Left renal cortex interstitium (tissue), 4 donors: ENCODE results near the gene IL1R1. TPM values are rescaled to one million over a fixed set of nuclear protein-coding genes. Genes with fewer than 3 reads are reported as not detected.
A peak's percentile ranks its signal among the peaks of the same experiment; 100 is the strongest.

Source experiments
- DNase-seq, 4 donors: peaks; one replicate each; pipeline ENCODE4 v3.0.0-alpha.2; 2013; ENCODE audit warnings: low read depth in 4 of 4, low spot score in 2 of 4, missing footprints in 1 of 4
- polyA plus RNA-seq, 4 donors: library from polyadenylated mRNA; unstranded; fragments of 120-200 nt; gene quantifications; one replicate each; pipeline ENCODE4 v1.2.1, GENCODE V29; 2013; ENCODE audit not compliant: insufficient read length in 4 of 4

Gene IL1R1
- polyA plus RNA-seq, 4 donors: 28.5 to 40.0 (median 31.1) TPM

DNA sequence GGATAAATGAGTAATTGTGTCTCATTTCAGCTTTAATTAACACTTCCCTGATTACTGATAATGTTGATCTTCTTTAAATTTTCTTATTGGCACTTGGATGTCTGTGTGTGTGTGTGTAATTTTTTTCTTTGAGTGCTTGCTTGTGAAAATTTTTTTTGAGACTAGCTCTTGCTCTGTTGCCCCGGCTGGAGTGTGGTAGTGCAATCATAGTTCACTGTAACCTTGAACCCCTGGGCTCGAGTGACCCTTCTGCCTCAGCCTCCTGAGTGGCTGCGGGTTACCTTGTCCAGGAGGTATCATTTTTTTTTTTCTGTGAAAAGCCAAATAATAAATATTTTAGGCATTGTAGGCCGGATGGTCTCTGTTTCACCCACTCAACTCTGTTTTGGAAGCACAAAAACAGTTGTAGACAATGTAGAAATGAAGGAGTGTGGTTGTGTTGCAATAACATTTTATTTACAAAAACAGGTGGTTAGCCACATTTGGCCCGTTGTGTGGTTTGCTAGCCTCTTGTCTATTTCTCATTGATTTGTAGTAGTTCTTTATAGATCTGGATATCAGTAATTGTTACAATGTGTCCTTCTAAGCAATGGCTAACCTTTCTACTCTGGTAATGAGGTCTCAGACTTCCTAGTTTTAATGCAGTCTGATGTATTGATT is 52.2 kb downstream of the IL1R1 start:
- DNase-seq: no peak

DNA sequence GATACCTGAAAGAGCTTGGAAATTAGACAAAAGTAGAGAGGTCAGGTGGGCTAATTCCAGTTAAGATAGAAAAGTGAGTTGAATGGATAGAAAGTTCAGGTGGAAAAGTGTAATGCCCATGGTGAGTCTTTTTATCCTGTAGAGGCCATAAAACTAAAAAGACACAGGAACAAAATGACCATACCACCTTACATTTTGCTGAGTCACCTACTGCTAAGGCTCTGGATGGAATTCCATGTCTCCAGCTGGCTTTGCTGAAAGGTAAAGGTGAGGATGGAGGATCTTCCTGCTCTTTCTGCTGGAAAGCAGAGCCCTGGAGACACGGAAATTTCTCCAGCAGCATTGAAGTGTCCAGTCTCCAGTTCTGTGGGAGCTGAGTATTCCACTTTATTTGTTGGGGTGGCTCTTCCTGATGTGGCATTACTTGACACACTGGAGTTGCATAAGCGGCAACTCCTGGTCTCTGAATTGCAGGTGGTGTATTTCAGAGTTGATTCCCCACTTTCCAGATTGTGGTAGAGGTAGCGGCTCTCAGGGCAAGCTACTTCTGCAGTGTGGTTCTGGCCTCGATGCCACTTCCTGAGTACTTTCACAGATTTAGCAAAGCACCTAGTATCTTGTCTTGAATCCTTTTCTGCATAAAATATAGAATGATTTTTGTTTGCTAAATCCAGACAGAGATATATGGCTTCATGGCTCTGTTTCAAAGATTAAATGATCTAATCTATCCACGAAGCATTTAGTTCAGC is 55.0 kb downstream of the IL1R1 start:
- DNase-seq: no peak

- DNase-seq: no peak
These were observed 58.0 kb downstream of the IL1R1 start for GRCh38 chr2:102200539-102200938.

GRCh38 chr2:102204638-102205037 is 62.1 kb downstream of the IL1R1 start:
- no peak for DNase-seq

- DNase-seq: no peak
These were observed 64.3 kb downstream of the IL1R1 start for GRCh38 chr2:102206666-102207341.

- DNase-seq: no peak
These were observed 66.2 kb downstream of the IL1R1 start for GRCh38 chr2:102208774-102209173.

- DNase-seq: no peak
These were observed 66.9 kb downstream of the IL1R1 start for GRCh38 chr2:102209474-102209873.

- no peak for DNase-seq
These were observed 74.5 kb downstream of the IL1R1 start for GRCh38 chr2:102217032-102217431.

DNA sequence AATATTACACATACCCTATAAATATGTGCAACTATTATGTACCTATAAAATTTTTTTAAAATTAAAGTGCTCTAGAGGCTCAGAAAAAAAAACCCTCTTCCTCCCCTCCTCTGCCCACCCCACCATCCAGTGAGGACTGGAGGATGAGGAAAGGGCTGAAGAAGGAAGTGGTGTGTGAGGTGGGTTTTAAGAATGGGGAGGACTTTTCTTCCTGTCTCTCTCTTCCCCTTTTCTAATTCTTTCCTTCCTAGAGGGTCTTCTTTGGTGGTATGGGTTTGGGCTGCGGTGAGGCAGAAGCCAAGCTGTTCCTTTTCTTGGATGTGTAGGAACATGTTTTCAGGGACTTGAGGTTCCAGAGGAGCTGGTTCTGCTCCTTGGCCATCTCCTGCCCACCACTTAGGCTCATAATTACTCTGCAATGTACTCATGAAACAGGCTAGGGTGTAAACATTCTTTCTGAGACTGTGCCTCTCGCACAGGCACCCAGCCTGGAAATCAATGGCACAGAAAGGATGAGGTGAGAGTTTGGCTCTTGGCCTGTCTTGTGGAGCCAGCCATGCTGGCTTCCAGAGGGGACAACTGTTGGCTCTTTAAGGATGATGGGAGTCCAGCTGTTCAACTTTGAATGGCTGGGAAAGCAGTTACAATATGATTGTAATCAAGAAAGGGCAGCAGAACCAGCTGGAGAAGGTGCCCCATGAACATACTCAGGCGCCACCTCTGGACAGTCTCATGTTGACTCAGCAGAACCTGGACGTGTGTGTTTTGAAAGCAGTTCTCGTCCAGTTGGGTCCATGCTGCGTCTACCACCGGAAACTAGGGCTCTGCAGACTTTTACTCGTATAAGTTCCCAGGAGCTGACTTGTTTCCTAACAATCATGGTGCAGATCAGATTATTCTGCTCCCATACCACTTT is 82.5 kb downstream of the IL1R1 start:
- DNase-seq: no peak

- no peak for DNase-seq
These were observed 83.6 kb downstream of the IL1R1 start for GRCh38 chr2:102226171-102226570.

DNA sequence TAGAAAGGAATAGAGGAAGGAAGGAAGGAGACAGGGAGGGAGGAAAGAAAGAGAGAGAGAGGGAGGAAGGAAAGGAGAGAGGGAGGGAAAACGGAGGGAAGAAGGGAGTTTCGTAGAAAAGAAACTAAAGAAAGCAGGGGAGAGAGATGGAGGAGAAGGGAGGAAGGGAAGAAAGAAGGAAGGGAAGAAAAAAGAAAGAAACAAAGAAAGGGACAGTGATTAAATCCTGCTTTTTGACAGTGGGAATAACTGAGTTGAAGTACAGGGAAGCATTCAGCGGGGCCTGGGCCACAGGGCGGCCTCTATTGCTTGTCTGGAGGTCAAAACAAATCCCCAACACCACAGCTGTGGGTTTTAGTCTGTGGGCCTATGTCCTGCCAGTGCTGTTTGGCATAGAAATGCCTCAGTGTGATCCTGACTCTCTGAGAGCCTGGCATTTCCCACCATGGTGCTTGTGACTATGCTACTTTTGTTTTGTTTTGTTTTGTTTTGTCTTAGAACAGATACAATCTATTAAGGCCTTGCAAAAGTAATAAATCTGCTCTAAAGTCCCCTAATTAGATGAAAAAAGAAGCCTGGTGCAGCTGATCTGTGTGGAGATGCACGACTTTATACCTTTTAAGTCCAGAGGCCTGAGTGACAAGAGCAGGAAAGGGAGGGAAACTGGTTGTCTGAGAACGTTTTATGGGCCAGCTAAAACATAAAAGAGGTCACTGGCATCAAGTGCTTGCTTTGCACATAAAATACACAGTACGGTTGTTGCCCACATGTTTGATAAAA is 84.3 kb downstream of the IL1R1 start:
- DNase-seq: peak in 3 of 4 donors; percentile 24 to 59 (median 27)

GRCh38 chr2:102229141-102229769 is 86.7 kb downstream of the IL1R1 start:
- no peak for DNase-seq

Other genes starting within 250 kb of the IL1R1 start
- under 1 TPM; 0.27 to 0.59 (median 0.46) TPM for gene IL1R2, start 150.8 kb upstream of the IL1R1 start, polyA plus RNA-seq
- gene IL1RL2, start 44.3 kb downstream of the IL1R1 start, polyA plus RNA-seq: 1 to 10 TPM in 2 of 4 donors, under 1 TPM in 2; 0.82 to 1.2 (median 1.0) TPM
- gene IL1RL1, start 168.8 kb downstream of the IL1R1 start, polyA plus RNA-seq: under 1 TPM; 0.21 to 0.55 (median 0.41) TPM
- gene IL18R1, start 213.1 kb downstream of the IL1R1 start, polyA plus RNA-seq: 1 to 10 TPM; 1.8 to 3.3 (median 2.3) TPM